Measurements from ENCODE around the gene CCDC82. TPM values are rescaled to one million over a fixed set of nuclear protein-coding genes. Genes with fewer than 3 reads are reported as not detected.

The CCDC82 gene
- total RNA-seq, 2 donors from 2014 or later: 18.9 to 44.8 TPM

DNA sequence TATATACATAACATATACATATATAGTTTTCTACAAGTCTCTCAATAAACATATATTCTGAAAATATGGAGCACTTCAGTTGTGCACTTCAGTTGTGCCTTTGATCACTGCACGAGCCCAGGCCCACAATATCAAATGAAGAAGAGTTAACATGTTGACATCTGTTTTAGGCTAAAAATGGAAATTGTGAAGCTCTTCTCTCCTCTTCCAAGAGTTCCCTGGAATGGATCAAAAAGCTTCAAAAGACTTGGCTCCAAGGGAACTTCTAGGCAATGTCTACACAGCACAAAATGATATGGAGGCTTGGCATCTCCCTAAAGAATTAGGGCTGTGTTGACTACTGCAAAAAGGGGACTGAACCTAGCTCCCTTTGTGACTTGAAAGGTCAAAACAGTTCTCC lies 83.6 kb downstream of the CCDC82 start:
- peaks cover 44% of the 10 kb centered on the region for H3K4me1 ChIP-seq
- TF ChIP-seq POLR2A (IDR thresholded peaks at IDR 0.05): no peak
- TF ChIP-seq, protein P1, sequence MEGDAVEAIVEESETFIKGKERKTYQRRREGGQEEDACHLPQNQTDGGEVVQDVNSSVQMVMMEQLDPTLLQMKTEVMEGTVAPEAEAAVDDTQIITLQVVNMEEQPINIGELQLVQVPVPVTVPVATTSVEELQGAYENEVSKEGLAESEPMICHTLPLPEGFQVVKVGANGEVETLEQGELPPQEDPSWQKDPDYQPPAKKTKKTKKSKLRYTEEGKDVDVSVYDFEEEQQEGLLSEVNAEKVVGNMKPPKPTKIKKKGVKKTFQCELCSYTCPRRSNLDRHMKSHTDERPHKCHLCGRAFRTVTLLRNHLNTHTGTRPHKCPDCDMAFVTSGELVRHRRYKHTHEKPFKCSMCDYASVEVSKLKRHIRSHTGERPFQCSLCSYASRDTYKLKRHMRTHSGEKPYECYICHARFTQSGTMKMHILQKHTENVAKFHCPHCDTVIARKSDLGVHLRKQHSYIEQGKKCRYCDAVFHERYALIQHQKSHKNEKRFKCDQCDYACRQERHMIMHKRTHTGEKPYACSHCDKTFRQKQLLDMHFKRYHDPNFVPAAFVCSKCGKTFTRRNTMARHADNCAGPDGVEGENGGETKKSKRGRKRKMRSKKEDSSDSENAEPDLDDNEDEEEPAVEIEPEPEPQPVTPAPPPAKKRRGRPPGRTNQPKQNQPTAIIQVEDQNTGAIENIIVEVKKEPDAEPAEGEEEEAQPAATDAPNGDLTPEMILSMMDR (IDR thresholded peaks at IDR 0.05): no peak
- no peak overlapping the region for H3K4me3 ChIP-seq
- H3K27ac ChIP-seq: peak overlapping the region in 3 of 4 donors; percentile 74 to 85 (median 79)
- no peaks in the 10 kb centered on the region for H3K27me3 ChIP-seq
- H3K9me3 ChIP-seq: no peaks in the 10 kb centered on the region
- intact Hi-C loops (cut with DNase I): no loop called here
- no peaks in the 10 kb centered on the region for H3K36me3 ChIP-seq (replicated peaks in 1 of 2; ENCODE audit: insufficient read depth in 1 of 2, low read depth in 2 of 2)
- no peak for DNase-seq
- 81 to 84% methylated on average over 1 of the region's 1 CpG for WGBS, 2 donors
- ATAC-seq: no peak

DNA sequence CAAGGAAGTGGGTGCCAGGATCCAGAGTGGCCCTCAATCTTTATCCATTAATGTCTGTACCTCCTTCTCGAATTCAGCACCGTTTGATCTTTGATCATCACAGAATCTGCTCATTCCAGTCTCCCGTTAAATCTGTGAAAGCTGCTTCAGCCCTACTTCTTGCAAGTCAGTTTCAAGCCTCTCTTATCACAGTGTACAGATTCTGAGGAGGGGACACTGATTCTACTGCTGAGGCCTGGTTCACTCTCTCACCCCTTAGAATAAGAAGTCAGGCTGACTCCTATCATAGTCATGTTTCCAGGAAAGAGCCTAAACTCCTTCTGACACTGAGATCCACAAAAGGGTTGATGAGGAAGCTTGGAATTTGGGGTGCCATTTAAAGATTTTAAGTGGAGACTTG lies 85.7 kb downstream of the CCDC82 start:
- WGBS, 2 donors: 73 to 80% methylated on average over 3 of the region's 3 CpGs
- ATAC-seq (no peak), DNase-seq (no peak)
- no peaks in the 10 kb centered on the region for H3K36me3 ChIP-seq (replicated peaks in 1 of 2; ENCODE audit: insufficient read depth in 1 of 2, low read depth in 2 of 2)
- H3K4me3 ChIP-seq: no peak overlapping the region
- no peaks in the 10 kb centered on the region for H3K9me3 ChIP-seq
- peak overlapping the region in 2 of 4 donors; percentile 24 to 57 for H3K27ac ChIP-seq
- intact Hi-C loops (cut with DNase I): no loop called here
- no peaks in the 10 kb centered on the region for H3K27me3 ChIP-seq
- H3K4me1 ChIP-seq: peaks cover 37% of the 10 kb centered on the region
- TF ChIP-seq, protein P1 (IDR thresholded peaks at IDR 0.05): no peak
- no peak for TF ChIP-seq POLR2A (IDR thresholded peaks at IDR 0.05)

DNA sequence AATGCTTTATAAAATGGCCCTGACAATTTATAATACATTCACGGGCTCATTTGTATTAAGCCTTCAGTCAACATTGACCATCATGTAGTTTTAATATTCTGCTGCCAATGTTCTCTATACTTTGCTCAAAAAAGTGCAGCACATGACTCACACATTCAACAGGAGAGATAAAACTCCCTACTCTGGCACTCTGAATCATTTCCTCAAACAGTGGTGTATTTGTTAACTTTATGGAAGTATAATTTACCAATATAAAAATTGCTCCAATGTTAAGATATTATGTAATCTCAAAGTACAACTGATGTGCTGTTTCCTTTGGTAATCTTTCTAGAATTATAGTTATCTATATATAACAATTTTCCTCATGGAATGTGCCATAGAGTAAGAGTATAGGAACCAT lies 86.6 kb downstream of the CCDC82 start:
- Histone ChIP-seq H3K27me3 (no peaks in the 10 kb centered on the region), H3K9me3 (no peaks in the 10 kb centered on the region), H3K36me3 (replicated peaks in 1 of 2; ENCODE audit: insufficient read depth in 1 of 2, low read depth in 2 of 2) (no peaks in the 10 kb centered on the region), H3K4me3 (no peak overlapping the region), H3K4me1 (peaks cover 37% of the 10 kb centered on the region), H3K27ac (peak overlapping the region in 2 of 4 donors; percentile 43 to 57)
- intact Hi-C loops (cut with DNase I): no loop called here
- DNase-seq (peak in 1 of 4 donors; percentile 30), ATAC-seq (peak; percentile 66)
- 16 to 19% methylated on average over 1 of the region's 1 CpG for WGBS, 2 donors
- TF ChIP-seq, protein P1 (IDR thresholded peaks at IDR 0.05): no peak
- TF ChIP-seq POLR2A (IDR thresholded peaks at IDR 0.05): no peak

MicroRNAs within 50 kb of the gene (microRNA counts, 767-probe panel; counts per million panel counts)
- microRNA hsa-miR-1260b: 0 to 736 counts per million in 2 donors

Small RNA genes within 50 kb of the gene (microRNA-seq; reads per million reads assigned to microRNA genes)
- gene MIR1260B (ENCODE audit: borderline number of aligned reads in 2 of 2, borderline replicate concordance in 2 of 2): 0.45 to 0.93 reads per million in 2 donors

Small RNA genes within 50 kb of the gene (small RNA-seq; reads per million reads assigned to genes)
- gene MIR1260B: not detected

Other genes starting within 250 kb of the CCDC82 start
- 1 to 10 TPM; 7.9 to 9.9 TPM for gene MAML2, start 46.7 kb downstream of the CCDC82 start, total RNA-seq
- gene JRKL, start 101 bp upstream of the CCDC82 start, total RNA-seq: 1 to 10 TPM in 1 of 2 donors, under 1 TPM in 1; 0.66 to 6.0 TPM

All from body of pancreas (tissue), 4 donors.